Loucy (cell line): Measurements from ENCODE around the gene MGAT4C.

Source experiments
- H2AFZ ChIP-seq: fragments of 200-600 bp; sonication (generic); 2 replicates; pipeline ENCODE4 v1.6.0; 2016; ENCODE audit warnings: antibody characterized with exemption, mild to moderate bottlenecking, low read length, moderate library complexity
- H3F3A ChIP-seq: fragments of 200-600 bp; 2 replicates; pipeline ENCODE4 v1.6.0; 2016; ENCODE audit warnings: antibody characterized with exemption, low read depth, mild to moderate bottlenecking
- H3K27me3 ChIP-seq: fragments of 200-600 bp; sonication (generic); 2 replicates; pipeline ENCODE4 v1.6.1; 2014; ENCODE audit warnings: low read length, mild to moderate bottlenecking; ENCODE audit not compliant: insufficient read depth, poor library complexity, severe bottlenecking
- H3K36me3 ChIP-seq: fragments of 200-600 bp; sonication (generic); 2 replicates; pipeline ENCODE4 v1.6.1; 2016; ENCODE audit warnings: low read length; ENCODE audit not compliant: insufficient read depth
- H3K4me1 ChIP-seq: fragments of 200-600 bp; sonication (generic); 2 replicates; pipeline ENCODE4 v1.5.1; 2014; ENCODE audit warnings: low read length, mild to moderate bottlenecking; ENCODE audit not compliant: insufficient read depth, poor library complexity, severe bottlenecking
- H3K4me2 ChIP-seq: fragments of 200-600 bp; sonication (generic); 2 replicates; pipeline ENCODE4 v1.6.0; 2014; ENCODE audit warnings: antibody characterized with exemption, low read length, low read depth, mild to moderate bottlenecking; ENCODE audit not compliant: poor library complexity, severe bottlenecking
- H3K4me3 ChIP-seq: fragments of 200-600 bp; sonication (generic); 2 replicates; pipeline ENCODE4 v1.5.1; 2014; ENCODE audit warnings: low read length, mild to moderate bottlenecking, mixed read lengths; ENCODE audit not compliant: poor library complexity, severe bottlenecking
- H3K79me2 ChIP-seq: fragments of 200-600 bp; sonication (generic); 2 replicates; pipeline ENCODE4 v1.6.1; 2014; ENCODE audit warnings: low read length; ENCODE audit not compliant: insufficient read depth
- H3K9ac ChIP-seq: fragments of 200-600 bp; sonication (generic); 2 replicates; pipeline ENCODE4 v1.6.0; 2014; ENCODE audit warnings: mild to moderate bottlenecking, low read depth, low read length, moderate library complexity; ENCODE audit not compliant: poor library complexity, severe bottlenecking
- H3K9me2 ChIP-seq: fragments of 200-600 bp; sonication (generic); replicated peaks from 2 replicates; pipeline ENCODE4 v1.6.1; 2016; ENCODE audit warnings: low read depth, low read length, mixed read lengths
- H3K9me3 ChIP-seq: fragments of 200-600 bp; sonication (generic); 2 replicates; pipeline ENCODE4 v1.6.1; 2014; ENCODE audit warnings: mild to moderate bottlenecking, antibody characterized with exemption, low read length, low read depth; ENCODE audit not compliant: insufficient read depth
- H4K20me1 ChIP-seq: fragments of 200-600 bp; sonication (generic); 2 replicates; pipeline ENCODE4 v1.6.0; 2014; ENCODE audit warnings: antibody characterized with exemption, low read length, mild to moderate bottlenecking; ENCODE audit not compliant: insufficient read depth, poor library complexity, severe bottlenecking
- CTCF ChIP-seq: fragments of 200-600 bp; sonication (generic); conservative IDR thresholded peaks from 2 replicates; pipeline ENCODE4 v1.5.1; 2014; ENCODE audit warnings: mild to moderate bottlenecking, antibody characterized with exemption, low read length
- EZH2phosphoT487 ChIP-seq: fragments of 200-600 bp; IDR thresholded peaks from 2 replicates; pipeline ENCODE4 v1.6.1; 2018; ENCODE audit warnings: antibody characterized with exemption, mild to moderate bottlenecking, moderate library complexity, borderline replicate concordance

MGAT4C gene

GRCh38 chr12:86196465-86196864 is 59.7 kb downstream of the MGAT4C start:
- Histone ChIP-seq H3K9me3 (no peaks in the 10 kb centered on the region), H3F3A (no peaks in the 10 kb centered on the region), H3K4me3 (no peak overlapping the region), H3K4me1 (peaks cover 6% of the 10 kb centered on the region), H3K79me2 (no peaks in the 10 kb centered on the region), H3K36me3 (no peaks in the 10 kb centered on the region), H2AFZ (no peak overlapping the region), H3K4me2 (no peak overlapping the region), H3K9me2 (no peaks in the 10 kb centered on the region), H3K9ac (no peak overlapping the region), H4K20me1 (no peaks in the 10 kb centered on the region), H3K27me3 (no peaks in the 10 kb centered on the region)
- TF ChIP-seq EZH2phosphoT487 (no peak), CTCF (no peak)

- no peak overlapping the region for H3K9ac ChIP-seq
- no peaks in the 10 kb centered on the region for H3F3A ChIP-seq
- no peaks in the 10 kb centered on the region for H3K9me3 ChIP-seq
- H3K9me2 ChIP-seq, result no peaks in the 10 kb centered on the region
- no peak overlapping the region for H3K4me3 ChIP-seq
- no peak overlapping the region for H3K4me2 ChIP-seq
- no peaks in the 10 kb centered on the region for H3K79me2 ChIP-seq
- no peaks in the 10 kb centered on the region for H3K36me3 ChIP-seq
- H3K4me1 ChIP-seq, result no peaks in the 10 kb centered on the region
- H4K20me1 ChIP-seq, result no peaks in the 10 kb centered on the region
- no peak for TF ChIP-seq CTCF
- no peak for TF ChIP-seq EZH2phosphoT487
- no peaks in the 10 kb centered on the region for H3K27me3 ChIP-seq
- no peak overlapping the region for H2AFZ ChIP-seq
Observed at GRCh38 chr12:86194721-86195120, 61.5 kb downstream of the MGAT4C start.

GRCh38 chr12:86193931-86194330 is 62.3 kb downstream of the MGAT4C start:
- H3K36me3 ChIP-seq, result no peaks in the 10 kb centered on the region
- H3K4me2 ChIP-seq, result no peak overlapping the region
- no peaks in the 10 kb centered on the region for H3K9me3 ChIP-seq
- no peaks in the 10 kb centered on the region for H4K20me1 ChIP-seq
- TF ChIP-seq EZH2phosphoT487 (no peak), CTCF (no peak)
- no peak overlapping the region for H2AFZ ChIP-seq
- H3K9me2 ChIP-seq, result no peaks in the 10 kb centered on the region
- no peaks in the 10 kb centered on the region for H3K4me1 ChIP-seq
- no peak overlapping the region for H3K9ac ChIP-seq
- no peaks in the 10 kb centered on the region for H3K27me3 ChIP-seq
- no peaks in the 10 kb centered on the region for H3F3A ChIP-seq
- no peaks in the 10 kb centered on the region for H3K79me2 ChIP-seq
- H3K4me3 ChIP-seq, result no peak overlapping the region
